HG03103 (cell line): ENCODE results near the gene HYI.
"Not testable (repeated sequence)": the region's sequence is repeated elsewhere in the genome, so short reads cannot be mapped to it uniquely, and the experiment has no call there.

Experiments
- ATAC-seq: cut with Tn5 transposase; IDR thresholded peaks from one replicate; pipeline ENCODE4 v1.9.1; 2021; ENCODE audit warnings: low read depth; ENCODE audit not compliant: unreplicated experiment

HYI gene, protein sequence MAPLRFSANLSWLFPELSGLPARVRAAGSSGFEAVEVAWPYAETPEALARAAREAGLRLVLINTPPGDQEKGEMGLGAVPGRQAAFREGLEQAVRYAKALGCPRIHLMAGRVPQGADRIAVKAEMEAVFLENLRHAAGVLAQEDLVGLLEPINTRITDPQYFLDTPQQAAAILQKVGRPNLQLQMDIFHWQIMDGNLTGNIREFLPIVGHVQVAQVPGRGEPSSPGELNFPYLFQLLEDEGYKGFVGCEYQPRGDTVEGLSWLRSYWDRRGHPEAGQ

DNA sequence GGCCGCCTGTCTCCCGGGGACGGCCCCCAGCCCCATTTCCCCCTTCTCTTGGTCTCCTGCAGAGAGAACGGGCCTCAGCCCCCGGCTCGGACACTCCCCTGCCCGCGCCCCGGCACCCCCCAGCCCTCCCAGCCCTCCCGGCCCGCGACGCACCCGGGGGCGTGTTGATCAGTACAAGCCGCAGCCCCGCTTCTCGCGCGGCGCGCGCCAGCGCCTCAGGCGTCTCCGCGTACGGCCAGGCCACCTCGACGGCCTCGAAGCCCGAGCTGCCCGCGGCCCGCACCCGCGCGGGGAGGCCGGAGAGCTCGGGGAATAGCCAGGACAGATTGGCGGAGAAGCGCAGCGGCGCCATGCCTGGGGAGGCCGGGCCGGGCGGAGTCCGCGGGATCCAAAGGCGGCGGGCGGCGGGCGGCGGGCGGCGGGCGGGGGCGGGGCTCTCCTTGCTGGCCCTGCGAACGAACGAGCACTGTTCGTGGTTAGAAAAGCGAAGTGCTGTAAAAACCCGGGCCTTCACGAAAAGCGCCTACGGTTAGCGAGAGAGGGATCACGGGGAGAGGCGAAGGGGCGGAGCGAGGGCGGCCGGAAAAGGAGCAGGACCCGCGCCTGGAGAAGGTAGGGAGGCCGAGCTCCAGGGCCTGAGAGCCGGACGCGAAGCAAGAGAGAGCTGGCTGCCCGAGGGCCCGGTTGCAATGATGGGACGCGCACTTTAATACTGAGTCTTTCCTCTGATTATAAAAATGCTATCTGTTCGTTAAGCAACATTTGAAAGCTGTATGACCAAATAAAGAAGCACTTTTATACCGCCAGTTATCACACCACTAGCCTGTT is at the start of gene HYI:
HYI (minus strand) TSS at position 490 of the 828 bp plus-strand sequence; CDS start at position 352, 138 bp downstream.
- no peak for ATAC-seq

DNA sequence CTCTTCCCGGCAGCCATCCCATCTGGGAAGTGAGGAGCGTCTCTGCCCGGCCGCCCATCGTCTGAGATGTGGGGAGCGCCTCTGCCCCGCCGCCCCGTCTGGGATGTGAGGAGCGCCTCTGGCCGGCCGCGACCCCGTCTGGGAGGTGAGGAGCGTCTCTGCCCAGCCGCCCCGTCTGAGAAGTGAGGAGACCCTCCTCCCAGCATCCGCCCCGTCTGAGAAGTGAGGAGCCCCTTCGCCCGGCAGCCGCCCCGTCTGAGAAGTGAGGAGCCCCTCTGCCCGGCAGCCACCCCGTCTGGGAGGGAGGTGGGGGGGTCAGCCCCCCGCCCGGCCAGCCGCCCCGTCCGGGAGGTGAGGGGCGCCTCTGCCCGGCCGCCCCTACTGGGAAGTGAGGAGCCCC is 48.1 kb upstream of the HYI start:
- not testable (repeated sequence) for ATAC-seq

DNA sequence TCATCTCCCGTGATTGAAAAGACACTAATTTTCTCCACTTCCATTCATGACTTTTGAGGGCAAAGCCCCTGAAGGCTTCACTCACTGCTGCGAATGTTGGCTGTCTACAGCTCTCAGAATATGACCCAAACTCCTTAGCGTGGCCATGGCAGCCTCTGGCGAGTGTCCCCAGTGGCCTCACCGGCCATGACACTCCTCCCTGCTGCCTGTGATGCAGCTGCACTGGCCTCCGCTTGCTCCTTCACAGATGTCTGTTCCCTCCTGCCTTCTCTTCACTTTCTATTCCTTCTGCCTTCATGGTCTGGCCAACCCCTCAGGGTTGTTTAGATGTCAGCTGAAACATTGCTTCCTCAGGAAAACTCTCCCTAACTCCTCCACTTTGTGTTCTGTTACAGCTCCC is 46.2 kb upstream of the HYI start:
- ATAC-seq: no peak

DNA sequence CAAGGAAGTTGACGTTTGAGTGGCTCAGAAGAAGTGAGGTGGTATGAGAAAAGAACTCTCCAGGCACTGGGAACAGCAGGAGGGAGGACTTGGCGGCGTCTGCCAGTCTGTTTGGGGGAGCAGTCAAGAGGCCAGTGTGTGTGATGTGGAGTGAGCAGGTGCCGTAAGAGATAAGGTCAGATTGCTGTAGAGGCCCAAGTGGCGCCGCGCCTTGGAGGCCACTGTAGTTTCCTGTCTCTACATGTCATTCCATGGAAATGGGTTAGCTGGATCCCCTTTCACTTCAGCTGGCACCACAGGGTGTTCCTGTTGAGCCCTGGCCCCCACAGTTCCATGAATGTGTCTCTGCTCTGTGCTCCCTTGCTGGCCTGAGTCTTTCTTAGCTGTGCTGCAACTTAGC is 41.5 kb upstream of the HYI start:
- ATAC-seq: no peak

DNA sequence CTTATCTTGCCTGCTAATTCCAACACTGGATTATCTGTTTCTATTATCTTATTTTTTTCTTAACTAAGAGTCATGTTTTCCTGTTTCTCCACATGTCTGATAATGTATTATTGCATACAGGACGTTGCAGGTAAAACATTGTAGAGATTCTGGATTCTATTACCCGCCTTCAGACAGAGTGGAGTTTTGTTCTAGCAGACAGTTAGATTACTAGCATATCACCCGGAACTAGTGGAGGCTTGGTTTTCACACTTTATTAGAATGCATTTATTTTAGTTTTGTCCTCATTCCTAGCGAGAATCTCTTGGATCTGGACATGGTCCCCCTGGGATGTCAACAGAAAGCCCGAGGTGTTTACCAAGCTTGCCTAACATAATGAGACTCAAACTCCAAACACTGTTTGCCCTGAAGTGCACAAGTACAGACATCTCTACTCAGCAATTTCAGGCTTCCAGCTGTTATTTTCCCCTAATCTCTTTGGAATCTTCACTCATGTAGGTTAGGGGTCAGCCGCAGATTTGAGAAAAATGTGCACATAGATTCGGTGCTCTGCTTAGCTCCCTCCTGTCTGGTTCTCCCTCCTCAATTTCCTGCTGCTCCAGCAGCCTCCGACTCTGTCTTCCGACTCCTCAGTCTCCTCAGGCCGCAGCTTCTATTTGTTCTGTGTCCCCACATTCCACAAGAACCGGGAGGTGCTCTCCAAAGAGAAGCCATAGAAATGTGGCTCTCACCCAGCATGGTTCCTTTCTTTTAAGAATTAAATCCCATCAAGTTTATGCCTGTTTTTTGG is 40.1 kb upstream of the HYI start:
- no peak for ATAC-seq

DNA sequence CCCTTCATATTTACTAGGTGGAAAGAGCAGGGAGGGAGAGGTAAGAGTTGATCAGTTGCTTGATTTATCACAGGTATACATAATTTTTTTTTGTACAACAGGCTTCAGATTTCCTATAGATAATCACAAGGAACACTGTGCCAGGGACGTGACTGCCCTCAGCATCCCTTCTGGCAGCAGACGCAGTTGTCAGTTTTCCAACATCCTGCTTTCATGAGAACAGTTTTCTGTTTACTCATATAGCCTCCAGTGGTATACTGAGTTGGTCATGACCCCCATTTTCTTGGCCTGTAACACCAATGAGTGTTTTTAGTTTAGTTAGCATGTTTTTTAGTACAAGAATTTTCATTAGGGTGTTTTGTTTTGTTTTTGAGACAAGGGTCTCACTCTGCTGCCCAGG is 39.1 kb upstream of the HYI start:
- ATAC-seq: no peak

DNA sequence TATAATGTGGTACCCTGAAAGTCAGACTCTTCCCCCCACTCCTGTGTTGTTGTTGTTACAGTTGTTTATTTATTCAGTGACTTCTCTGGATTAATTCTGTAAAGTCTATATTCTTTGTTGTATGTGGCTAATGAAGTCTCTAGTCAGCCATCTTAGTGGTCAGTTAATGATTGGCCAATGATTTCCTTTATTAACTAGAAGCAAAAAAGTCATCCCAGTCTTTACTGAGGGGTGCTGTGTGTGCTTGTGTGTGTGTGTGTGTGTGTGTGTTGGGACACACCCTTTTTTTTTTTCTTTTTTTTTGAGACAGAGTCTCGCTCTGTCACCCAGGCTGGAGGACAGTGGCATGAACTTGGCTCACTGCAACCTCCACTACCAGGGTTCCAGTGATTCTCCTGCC is 37.3 kb upstream of the HYI start:
- no peak for ATAC-seq

DNA sequence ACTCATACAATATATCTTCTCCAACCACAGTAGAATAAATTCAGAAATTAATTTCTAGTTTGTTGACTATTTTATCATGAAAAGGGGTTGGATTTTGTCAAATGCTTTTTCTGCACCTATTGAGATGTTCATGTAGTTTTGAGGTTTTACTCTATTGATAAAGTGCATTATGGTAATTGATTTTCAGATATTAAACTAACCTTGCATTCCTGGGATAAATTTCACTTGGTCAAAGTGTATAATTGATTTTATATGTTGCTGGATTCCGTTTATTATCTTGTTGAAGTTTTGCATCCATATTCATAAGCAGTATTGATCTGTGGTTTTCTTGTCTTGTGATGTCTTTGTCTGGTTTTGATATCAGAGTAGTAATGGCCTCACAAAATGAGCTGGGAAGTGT is 34.4 kb upstream of the HYI start:
- ATAC-seq: no peak

DNA sequence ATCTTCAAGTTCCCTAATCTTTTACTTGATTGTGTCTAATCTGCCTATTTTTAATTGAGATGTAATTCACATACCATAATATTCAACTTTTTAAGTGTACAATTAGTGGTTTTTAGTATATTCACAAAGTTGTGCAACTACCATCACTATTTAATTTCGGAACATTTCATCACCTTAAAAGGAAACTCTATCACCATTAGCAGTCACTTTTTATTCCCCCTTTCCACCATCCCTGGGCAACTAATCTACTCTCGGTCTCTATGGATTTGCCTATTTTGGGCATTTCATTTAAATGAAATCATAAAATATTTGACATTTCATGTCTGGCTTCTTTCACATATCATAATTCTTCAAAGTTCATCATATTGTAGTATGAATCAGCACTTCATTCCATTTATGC is 30.6 kb upstream of the HYI start:
- no peak for ATAC-seq

DNA sequence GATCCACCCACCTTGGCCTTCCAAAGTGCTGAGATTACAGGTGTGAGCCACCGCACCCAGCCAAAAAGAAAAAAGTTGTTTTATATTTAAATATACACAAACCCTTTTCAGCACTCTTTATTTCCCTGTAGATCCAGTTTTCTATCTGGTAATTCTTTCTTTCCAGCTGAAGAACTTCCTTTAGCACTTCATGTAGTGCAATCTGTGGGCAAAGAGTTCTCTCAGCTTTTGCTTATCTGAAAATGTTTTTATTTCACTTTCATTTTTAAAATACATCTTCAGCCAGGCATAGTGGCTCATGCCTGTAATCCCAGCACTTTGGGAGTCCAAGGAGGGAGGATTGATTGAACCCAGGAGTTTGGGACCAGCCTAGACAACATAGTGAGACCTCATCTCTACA is 28.5 kb upstream of the HYI start:
- ATAC-seq: no peak

DNA sequence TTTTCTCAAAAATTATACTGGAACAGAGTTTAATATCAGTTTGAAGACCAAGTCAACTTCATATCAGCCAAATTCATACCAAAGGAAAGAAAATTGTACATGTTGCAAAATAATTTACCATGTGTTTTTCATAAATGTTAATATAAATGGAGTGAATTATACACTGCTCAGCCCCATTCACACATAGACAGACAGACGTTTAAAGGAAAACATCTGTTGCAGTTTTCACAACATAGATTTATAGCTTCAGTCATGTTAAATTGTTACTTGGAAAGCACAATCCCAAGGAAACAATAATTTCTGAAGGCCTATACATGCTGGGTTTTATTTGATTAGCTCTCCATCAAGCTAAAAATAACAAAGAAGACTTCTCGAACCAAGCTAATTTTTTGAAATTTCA is 27.8 kb upstream of the HYI start:
- no peak for ATAC-seq

DNA sequence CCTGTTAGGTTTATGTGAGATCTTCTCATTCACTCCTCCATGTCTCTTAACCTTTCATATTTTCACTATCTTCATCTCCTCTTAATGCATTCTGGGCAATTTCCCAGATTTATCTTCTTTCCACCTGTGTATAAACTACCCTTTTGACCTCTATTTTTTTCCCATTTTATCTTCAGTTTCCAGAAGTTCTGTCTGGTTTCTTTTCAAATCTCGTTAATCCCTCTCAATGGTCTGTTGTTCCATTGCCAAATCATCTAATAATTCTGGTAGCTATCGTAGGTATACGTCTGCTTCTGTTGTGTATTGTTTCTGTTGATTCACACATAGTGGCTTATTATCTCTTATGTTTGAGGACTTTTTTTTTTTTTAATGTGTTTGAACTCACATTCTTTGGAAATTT is 25.7 kb upstream of the HYI start:
- no peak for ATAC-seq

DNA sequence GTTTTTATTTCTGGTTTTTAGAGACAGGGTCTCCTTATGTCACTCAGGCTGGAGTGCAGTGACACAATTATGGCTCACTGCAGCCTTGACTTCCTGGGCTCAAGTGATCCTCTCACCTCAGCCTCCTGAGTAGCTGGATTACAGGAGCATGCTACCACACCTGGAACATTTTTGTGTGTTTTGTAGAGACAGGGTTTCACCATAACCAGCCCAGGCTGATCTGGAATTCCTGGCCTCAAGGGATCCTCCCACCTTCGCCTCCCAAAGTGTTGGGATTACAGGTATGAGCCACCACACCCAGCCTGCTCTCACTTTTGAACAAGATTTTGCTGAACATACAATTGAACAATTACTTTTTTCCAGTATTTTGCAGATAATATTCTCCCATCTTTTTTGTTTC is 24.0 kb upstream of the HYI start:
- no peak for ATAC-seq

DNA sequence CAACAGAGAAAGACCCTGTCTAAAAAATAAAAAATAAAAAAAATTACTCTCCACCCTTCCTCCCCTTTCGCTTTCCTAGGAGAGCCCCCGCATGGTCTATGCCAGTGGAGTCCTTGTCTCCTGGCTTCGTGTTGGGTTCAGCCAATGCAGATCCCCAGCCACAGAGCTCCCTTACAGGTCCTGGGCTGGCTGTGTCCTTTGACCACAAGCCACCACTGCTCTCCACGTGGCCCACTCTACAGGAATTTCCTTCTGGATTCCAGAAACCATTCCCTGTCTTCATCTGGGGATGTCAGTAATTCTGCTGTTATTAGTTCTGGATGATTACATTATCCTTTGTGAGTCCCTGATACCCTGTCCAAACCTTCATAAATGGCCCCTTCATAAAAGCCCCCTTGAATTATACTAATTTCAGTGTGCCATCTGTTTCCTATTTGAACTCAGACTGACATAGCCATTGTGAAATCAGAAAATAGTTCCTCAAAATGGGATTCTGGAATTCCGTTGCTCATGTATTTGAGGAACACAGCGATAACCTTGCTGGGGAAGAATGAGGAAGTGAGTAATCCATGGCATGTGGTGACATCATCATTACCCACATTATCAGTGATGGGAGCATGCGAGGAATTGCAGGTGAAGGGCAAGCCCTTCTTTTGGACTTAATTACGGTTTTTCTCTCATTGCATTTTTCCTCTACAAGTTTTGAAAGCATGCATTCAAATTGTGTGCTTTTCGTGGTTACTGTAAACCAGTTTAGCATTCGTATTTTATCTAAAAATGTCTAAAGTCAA is 22.1 kb upstream of the HYI start:
- ATAC-seq: not testable (repeated sequence)

DNA sequence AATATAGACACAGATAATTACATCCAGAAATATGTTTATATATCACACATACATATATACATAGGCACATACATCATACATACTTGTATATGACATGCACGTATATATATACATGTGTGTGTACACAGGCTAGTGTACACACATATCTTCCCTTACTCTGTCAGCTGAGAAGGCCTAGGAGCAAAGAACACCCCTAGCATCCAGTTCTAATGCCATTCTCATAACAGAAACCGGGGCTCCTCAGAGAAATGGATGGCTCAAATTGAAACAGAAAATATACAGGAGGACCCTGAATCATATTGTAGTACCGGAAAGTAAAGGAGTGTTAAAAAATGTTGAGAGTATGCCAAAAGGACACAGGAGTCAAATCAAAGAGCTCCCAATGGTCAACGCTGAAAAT is 19.7 kb upstream of the HYI start:
- no peak for ATAC-seq

DNA sequence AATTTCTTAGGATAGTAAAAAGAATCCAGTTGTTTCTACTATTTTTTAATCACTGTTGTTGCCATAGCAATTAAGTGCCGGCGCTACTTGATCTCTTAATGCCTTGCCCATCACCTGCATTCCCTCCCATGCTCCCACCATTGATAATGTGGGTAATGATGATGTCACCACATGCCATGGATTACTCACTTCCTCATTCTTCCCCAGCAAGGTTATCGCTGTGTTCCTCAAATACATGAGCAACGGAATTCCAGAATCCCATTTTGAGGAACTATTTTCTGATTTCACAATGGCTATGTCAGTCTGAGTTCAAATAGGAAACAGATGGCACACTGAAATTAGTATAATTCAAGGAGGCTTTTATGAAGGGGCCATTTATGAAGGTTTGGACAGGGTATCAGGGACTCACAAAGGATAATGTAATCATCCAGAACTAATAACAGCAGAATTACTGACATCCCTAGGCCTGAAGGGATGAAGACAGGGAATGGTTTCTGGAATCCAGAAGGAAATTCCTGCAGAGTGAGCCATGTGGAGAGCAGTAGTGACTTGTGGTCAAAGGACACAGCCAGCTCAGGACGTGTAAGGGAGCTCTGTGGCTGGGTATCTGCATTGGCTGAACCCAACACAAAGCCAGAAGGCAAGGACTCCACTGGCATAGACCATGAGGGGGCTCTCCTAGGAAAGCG is 18.9 kb upstream of the HYI start:
- not testable (repeated sequence) for ATAC-seq

DNA sequence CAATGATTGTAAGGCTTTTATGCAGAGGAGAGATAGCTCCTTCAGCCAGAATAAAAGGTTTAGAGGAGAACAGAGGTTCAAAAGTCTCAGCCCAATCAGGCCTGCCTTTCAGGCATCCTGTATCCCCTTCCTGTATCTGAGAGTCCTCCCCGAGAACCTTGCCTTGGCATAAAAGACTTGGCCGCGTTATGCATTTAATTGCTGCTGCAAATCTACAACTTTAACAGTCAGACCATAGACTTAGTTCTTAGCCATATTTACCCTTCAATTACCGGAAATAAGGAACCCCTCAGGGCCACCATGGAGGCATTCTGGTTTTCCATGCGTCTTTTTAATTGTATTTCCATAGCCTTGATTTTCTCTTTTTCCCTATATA is 18.3 kb upstream of the HYI start:
- ATAC-seq: no peak

DNA sequence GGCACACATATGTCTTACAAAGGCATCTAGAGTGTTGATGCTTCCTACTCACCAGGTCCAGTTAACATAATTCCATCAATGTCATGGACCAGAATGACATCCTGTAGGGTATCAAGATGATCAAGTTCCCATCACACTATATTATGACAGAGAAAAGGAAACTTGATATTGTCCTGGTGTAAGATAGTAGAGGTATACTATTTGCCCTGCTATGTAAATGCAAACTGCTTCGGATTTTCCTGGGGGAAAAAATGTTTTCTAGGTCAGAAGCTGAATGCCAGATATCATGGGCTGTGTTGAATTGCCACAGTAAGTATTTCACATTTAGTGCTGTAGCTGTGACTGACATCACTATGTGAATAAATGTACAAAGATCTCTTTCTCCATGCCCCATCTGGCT is 16.2 kb upstream of the HYI start:
- no peak for ATAC-seq

DNA sequence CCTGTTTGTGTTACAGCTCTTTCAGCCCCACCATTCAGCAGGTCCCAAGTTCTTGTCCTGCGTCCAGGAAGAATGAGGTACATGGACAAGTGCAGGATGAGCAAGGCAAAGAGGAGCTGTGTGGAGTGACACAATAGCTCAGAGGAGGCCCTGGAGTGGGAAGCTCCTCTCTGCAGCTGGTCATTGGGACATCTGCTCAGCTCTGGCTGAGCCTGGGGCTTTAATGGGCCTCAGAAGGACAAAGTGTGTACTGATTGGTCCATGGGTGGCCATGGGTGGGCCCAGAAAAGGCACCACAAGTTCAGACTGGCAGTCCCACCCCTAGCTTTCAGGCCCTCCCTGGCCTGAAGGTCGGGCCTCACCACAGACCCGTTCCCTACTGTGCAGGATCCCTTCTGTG is 14.7 kb upstream of the HYI start:
- no peak for ATAC-seq

DNA sequence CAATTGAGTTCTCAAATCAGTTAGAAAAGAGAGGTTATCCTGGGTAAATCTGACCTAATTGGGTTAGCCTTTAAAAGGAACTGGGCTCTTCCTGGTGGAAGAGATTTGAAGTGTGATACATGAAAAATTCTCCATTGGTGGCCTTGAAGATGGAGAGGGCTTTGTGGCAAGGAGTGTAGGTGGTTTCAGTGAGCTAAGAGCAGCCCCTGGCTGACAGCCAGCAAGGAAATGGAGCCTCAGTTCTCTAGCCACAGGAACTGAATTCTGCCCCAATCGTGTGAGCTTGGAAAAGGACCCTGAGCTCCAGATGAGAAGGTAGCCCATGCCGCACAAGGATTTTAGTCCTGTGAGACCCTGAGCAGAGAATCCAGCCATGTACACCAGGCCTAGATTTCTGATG is 12.7 kb upstream of the HYI start:
- ATAC-seq: no peak
